A673 (cell line): Measurements from ENCODE around the gene ZC3H14.

Experiments used
- CTCF ChIP-seq: fragments of 300-800, 200-600 bp; sonication (generic); conservative IDR thresholded peaks from 2 replicates; pipeline ENCODE4 v1.5.1; 2017; ENCODE audit warnings: low read depth, mild to moderate bottlenecking, antibody characterized with exemption, low read length, moderate library complexity, mixed read lengths
- EZH2 ChIP-seq: fragments of 200-600 bp; sonication (generic); IDR thresholded peaks from 2 replicates; pipeline ENCODE4 v1.6.1; 2017; ENCODE audit warnings: borderline replicate concordance, low read depth, mild to moderate bottlenecking, mixed read lengths, antibody characterized with exemption, low read length; ENCODE audit not compliant: poor library complexity, severe bottlenecking

GRCh38 chr14:88611878-88612277 is 49.0 kb downstream of the ZC3H14 start:
- TF ChIP-seq CTCF, result no peak
- TF ChIP-seq EZH2, result no peak
